ENCODE measurements around the gene RNF111. TPM values are rescaled to one million over a fixed set of nuclear protein-coding genes. Genes with fewer than 3 reads are reported as not detected.
"Not testable (repeated sequence)": the region's sequence is repeated elsewhere in the genome, so short reads cannot be mapped to it uniquely, and the experiment has no call there.

RNF111 gene
- total and polyA plus RNA-seq, 2 of the 13 experiments (the other 11 are each of a cell fraction or from before 2014, with no cell fraction given) = 12.1 to 23.1 TPM

DNA sequence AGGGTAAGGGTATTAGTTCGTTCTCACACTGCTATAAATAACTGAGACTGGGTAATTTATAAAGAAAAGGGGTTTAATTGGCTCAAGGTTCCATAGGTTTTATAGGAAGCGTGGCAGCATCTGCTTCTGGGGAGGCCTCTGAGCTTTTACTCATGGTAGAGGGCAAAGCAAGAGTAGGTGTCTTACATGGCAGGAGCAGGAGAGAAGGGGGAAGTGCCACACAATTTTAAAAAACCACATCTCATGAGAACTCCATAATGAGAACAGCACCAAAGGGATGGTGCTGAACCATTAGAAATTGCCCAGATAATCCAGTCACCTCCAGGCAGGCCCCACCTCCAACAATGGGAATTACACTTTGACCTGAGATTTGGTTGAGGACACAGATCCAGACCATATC, 12.2 kb downstream of the RNF111 start (continued):
- TF ChIP-seq MLXIP (CRISPR knock-in tag; IDR thresholded peaks at IDR 0.05; ENCODE audit: borderline replicate concordance) (no peak), SMYD3 (CRISPR knock-in tag; IDR thresholded peaks at IDR 0.05) (no peak), ZNF160 (CRISPR knock-in tag; IDR thresholded peaks at IDR 0.05) (no peak), GPBP1L1 (CRISPR knock-in tag; IDR thresholded peaks at IDR 0.05) (no peak), GATA4 (IDR thresholded peaks at IDR 0.05; ENCODE audit: borderline replicate concordance, low read depth) (no peak), ZFY (CRISPR knock-in tag; IDR thresholded peaks at IDR 0.05) (no peak)

- FAIRE-seq; DNase-seq (ENCODE audit: low spot score); POLR2A ChIA-PET: not testable (repeated sequence)
Measured at GRCh38 chr15:59000251-59000650, 12.8 kb downstream of the RNF111 start.

More at GRCh38 chr15:59000251-59000650, 12.8 kb downstream of the RNF111 start:
- CTCF ChIA-PET (ENCODE audit: low intra/inter-chr PET ratio, low total read pairs); H3K36me3 ChIP-seq (replicated peaks in 1 of 2; ENCODE audit: control insufficient read depth in 1 of 2, insufficient read depth in 2 of 2, low read length in 2 of 2); H3K27me3 ChIP-seq (ENCODE audit: control insufficient read depth in 1 of 2, insufficient read depth in 2 of 2, low read length in 2 of 2); H2AFZ ChIP-seq (ENCODE audit: low read length); BruUV-seq (replicated peaks); H3K4me2 ChIP-seq (ENCODE audit: low read depth, low read length); H3K9ac ChIP-seq (ENCODE audit: insufficient read depth, low read depth, low read length); H3K9me3 ChIP-seq (ENCODE audit: low read length); H3K4me3 ChIP-seq (replicated peaks in 1 of 3; ENCODE audit: insufficient read depth in 1 of 3, low read depth in 2 of 3, low read length in 3 of 3); H3K27ac ChIP-seq (ENCODE audit: extremely low read length, insufficient read depth, low read length); H3K4me1 ChIP-seq (ENCODE audit: insufficient read depth, low read length); ATAC-seq; H4K20me1 ChIP-seq (ENCODE audit: insufficient read depth, low read length); intact Hi-C loops (cut with micrococcal nuclease; ENCODE audit: unreplicated experiment); in situ Hi-C loops (cut with HindIII; ENCODE audit: extremely low pct_ligation_motif_present, low pct_unique_long_range_greater_than_20kb): not testable (repeated sequence)
- WGBS (ENCODE audit: low lambda C conversion rate) = 97% methylated on average over 10 of the region's 10 CpGs
- H3K79me2 ChIP-seq (ENCODE audit: insufficient read depth, low read length) = peaks cover 68% of the 10 kb centered on the region
